Measurements from ENCODE around the gene SRRM3. TPM values are rescaled to one million over a fixed set of nuclear protein-coding genes. Genes with fewer than 3 reads are reported as not detected.
"Not testable (repeated sequence)": the region's sequence is repeated elsewhere in the genome, so short reads cannot be mapped to it uniquely, and the experiment has no call there.

SRRM3 gene
- total RNA-seq, 2 donors from 2014 or later: 4.1 to 5.0 TPM

DNA sequence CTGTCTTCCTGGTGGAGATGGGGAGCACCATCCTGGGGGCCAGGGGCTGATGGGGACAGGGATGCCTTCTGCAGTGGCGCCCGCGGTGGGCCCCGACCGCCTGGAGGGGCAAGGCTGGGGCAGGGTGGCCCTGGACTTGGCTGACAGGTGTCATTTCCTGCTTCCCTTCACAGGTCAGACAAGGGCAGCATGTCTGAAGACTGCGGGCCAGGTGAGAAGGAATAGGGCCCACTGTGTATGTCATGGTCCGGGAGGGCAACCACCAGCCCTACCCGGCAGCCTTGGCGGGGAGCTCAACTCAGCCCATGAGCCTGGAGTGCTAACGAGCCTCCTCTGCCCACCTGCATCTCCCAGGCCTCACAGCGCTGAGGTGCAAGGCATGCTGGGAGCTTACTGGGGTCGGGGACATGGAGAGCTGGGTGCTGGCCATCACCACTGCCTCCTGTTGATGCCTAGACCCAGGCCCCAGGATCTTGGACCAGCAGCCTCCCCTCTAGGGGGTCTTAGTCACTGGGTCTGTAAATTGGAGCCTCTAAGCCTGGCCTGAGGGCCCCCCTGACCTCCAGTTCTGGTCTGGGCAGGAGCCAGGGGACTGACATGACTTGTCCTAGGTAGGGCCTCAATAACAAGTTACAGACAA lies 28.0 kb upstream of the SRRM3 start:
- Histone ChIP-seq H3K27ac (ENCODE audit: low read depth, low read length) (no peak overlapping the region), H3K4me3 (ENCODE audit: low read length) (no peak overlapping the region), H3K27me3 (ENCODE audit: control insufficient read depth, insufficient read depth, low read length, poor library complexity, severe bottlenecking) (no peaks in the 10 kb centered on the region), H3K9me3 (ENCODE audit: control insufficient read depth, low read length) (no peaks in the 10 kb centered on the region), H3K36me3 (ENCODE audit: control insufficient read depth, insufficient read depth, low read length) (no peaks in the 10 kb centered on the region), H3K9ac (ENCODE audit: extremely low read depth, low read length, poor library complexity, severe bottlenecking) (no peak overlapping the region), H3K4me1 (ENCODE audit: control insufficient read depth, insufficient read depth, low read length) (no peaks in the 10 kb centered on the region)
- WGBS, 2 experiments (ENCODE audit: insufficient coverage in 1 of 2, insufficient read length in 1 of 2): 93 to 95% methylated on average over 4 to 12 of the region's 12 CpGs
- H3K9me3 Mint-ChIP-seq: no peaks in the 10 kb centered on the region
- peaks cover 7% of the 10 kb centered on the region for H3K27me3 Mint-ChIP-seq (ENCODE audit: insufficient read depth)
- no peak for DNase-seq
- no peaks in the 10 kb centered on the region for H3K4me1 Mint-ChIP-seq
- H3K4me3 Mint-ChIP-seq: no peak overlapping the region
- TF ChIP-seq, protein P1, sequence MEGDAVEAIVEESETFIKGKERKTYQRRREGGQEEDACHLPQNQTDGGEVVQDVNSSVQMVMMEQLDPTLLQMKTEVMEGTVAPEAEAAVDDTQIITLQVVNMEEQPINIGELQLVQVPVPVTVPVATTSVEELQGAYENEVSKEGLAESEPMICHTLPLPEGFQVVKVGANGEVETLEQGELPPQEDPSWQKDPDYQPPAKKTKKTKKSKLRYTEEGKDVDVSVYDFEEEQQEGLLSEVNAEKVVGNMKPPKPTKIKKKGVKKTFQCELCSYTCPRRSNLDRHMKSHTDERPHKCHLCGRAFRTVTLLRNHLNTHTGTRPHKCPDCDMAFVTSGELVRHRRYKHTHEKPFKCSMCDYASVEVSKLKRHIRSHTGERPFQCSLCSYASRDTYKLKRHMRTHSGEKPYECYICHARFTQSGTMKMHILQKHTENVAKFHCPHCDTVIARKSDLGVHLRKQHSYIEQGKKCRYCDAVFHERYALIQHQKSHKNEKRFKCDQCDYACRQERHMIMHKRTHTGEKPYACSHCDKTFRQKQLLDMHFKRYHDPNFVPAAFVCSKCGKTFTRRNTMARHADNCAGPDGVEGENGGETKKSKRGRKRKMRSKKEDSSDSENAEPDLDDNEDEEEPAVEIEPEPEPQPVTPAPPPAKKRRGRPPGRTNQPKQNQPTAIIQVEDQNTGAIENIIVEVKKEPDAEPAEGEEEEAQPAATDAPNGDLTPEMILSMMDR (conservative IDR thresholded peaks at IDR 0.05): no peak
- no peak overlapping the region for H3K27ac Mint-ChIP-seq
- H3K36me3 Mint-ChIP-seq (ENCODE audit: low read depth): no peaks in the 10 kb centered on the region

DNA sequence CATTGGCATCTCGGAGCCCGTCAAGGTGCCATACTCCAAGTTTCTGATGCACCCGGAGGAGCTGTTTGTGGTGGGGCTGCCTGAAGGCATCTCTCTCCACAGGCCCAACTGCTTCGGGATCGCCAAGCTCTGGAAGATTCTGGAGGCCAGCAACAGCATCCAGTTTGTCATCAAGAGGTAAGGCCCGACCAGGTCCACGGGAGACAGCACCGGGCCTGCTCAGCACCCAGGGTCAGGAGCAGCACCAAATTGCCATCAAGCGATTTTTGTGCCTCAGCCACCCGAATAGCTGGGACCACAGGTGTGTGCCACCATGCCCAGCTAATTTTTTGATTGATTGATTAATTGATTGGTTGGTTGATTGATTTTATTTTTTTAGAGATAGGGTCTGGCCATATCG lies 24.7 kb upstream of the SRRM3 start:
- not testable (repeated sequence) for H3K4me3 Mint-ChIP-seq; H3K36me3 ChIP-seq (ENCODE audit: control insufficient read depth, insufficient read depth, low read length); H3K27ac Mint-ChIP-seq; H3K27me3 ChIP-seq (ENCODE audit: control insufficient read depth, insufficient read depth, low read length, poor library complexity, severe bottlenecking); H3K9me3 Mint-ChIP-seq; H3K36me3 Mint-ChIP-seq (ENCODE audit: low read depth); H3K9ac ChIP-seq (ENCODE audit: extremely low read depth, low read length, poor library complexity, severe bottlenecking); DNase-seq; H3K4me1 Mint-ChIP-seq; H3K9me3 ChIP-seq (ENCODE audit: control insufficient read depth, low read length); H3K4me3 ChIP-seq (ENCODE audit: low read length); H3K4me1 ChIP-seq (ENCODE audit: control insufficient read depth, insufficient read depth, low read length); H3K27me3 Mint-ChIP-seq (ENCODE audit: insufficient read depth); H3K27ac ChIP-seq (ENCODE audit: low read depth, low read length)
- 92 to 97% methylated on average over 8 to 11 of the region's 11 CpGs for WGBS, 2 experiments (ENCODE audit: insufficient coverage in 1 of 2, insufficient read length in 1 of 2)

DNA sequence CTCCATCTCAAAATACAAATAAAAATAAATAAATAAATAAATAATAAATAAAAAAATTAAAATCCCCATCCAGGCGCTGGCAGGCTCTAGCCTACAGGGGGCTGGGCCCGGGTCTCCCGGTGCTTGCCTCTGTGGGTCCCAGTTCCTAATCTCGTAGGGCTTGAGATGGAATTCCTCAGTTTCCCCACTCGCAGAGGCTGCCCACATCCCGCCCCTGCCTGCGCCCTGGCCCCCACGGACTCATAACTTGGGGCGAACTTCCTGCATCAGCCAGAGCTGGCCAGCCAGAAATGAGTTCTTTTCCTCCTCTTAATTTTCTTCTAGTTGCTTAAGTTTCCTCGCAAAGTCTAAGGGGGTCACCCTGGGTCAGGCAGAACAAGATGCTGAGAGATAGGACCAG lies 22.0 kb upstream of the SRRM3 start:
- WGBS, 2 experiments (ENCODE audit: insufficient coverage in 1 of 2, insufficient read length in 1 of 2): 75 to 90% methylated on average over 4 to 10 of the region's 10 CpGs
- Histone ChIP-seq H3K4me1 (ENCODE audit: control insufficient read depth, insufficient read depth, low read length) (no peaks in the 10 kb centered on the region), H3K36me3 (ENCODE audit: control insufficient read depth, insufficient read depth, low read length) (no peaks in the 10 kb centered on the region), H3K27ac (ENCODE audit: low read depth, low read length) (no peak overlapping the region), H3K9me3 (ENCODE audit: control insufficient read depth, low read length) (no peaks in the 10 kb centered on the region), H3K9ac (ENCODE audit: extremely low read depth, low read length, poor library complexity, severe bottlenecking) (no peak overlapping the region), H3K27me3 (ENCODE audit: control insufficient read depth, insufficient read depth, low read length, poor library complexity, severe bottlenecking) (no peaks in the 10 kb centered on the region), H3K4me3 (ENCODE audit: low read length) (no peak overlapping the region)
- no peak for DNase-seq
- Mint-ChIP-seq H3K27me3 (ENCODE audit: insufficient read depth) (peaks cover 4% of the 10 kb centered on the region), H3K36me3 (ENCODE audit: low read depth) (no peaks in the 10 kb centered on the region), H3K9me3 (no peaks in the 10 kb centered on the region), H3K27ac (no peak overlapping the region), H3K4me3 (no peak overlapping the region), H3K4me1 (no peaks in the 10 kb centered on the region)
- TF ChIP-seq, protein P1 (conservative IDR thresholded peaks at IDR 0.05): peak; percentile 45

Data from endodermal cell (in vitro differentiated cells).